K562 (cell line): Measurements from ENCODE around the gene TARBP2. TPM values are rescaled to one million over a fixed set of nuclear protein-coding genes. Genes with fewer than 3 reads are reported as not detected.

ENCODE experiments used
- ARID1B ChIP-seq: fragments of 450-650 bp; IDR thresholded peaks from 2 replicates; pipeline ENCODE4 v1.6.1; 2016; ENCODE audit warnings: antibody characterized with exemption, mild to moderate bottlenecking, inconsistent platforms
- ATF3 ChIP-seq, 2 experiments: fragments of 450-650 bp in 1 of 2; sonication (generic) in 1 of 2; formaldehyde crosslinking in 1 of 2; IDR thresholded peaks in 1 of 2; conservative IDR thresholded peaks in 1 of 2; 2 replicates each; pipeline versions ENCODE4 v1.6.1 to v1.8.1; 2016 to 2023; ENCODE audit warnings: mild to moderate bottlenecking in 2 of 2, moderate library complexity in 2 of 2, inconsistent platforms in 1 of 2, missing genetic modification reagents in 1 of 2
- JUN ChIP-seq, 2 experiments: sonication (generic) in 1 of 2; formaldehyde crosslinking in 1 of 2; IDR thresholded peaks; 2 replicates each; pipeline versions ENCODE4 v1.6.1 to v1.8.0; 2012 to 2022; ENCODE audit warnings: borderline replicate concordance in 2 of 2, mild to moderate bottlenecking in 2 of 2, improper control_type of control experiment in 1 of 2, low read depth in 1 of 2, low read length in 1 of 2, missing genetic modification reagents in 1 of 2
- LARP7 ChIP-seq: fragments of 450-650 bp; IDR thresholded peaks from 2 replicates; pipeline ENCODE4 v1.6.1; 2016
- MAZ ChIP-seq, 2 experiments: fragments of 450-650 bp in 1 of 2; sonication (generic) in 1 of 2; formaldehyde crosslinking; IDR thresholded peaks in 1 of 2; conservative IDR thresholded peaks in 1 of 2; 2 replicates each; pipeline versions ENCODE4 v1.4.0 to v1.5.0; 2020; ENCODE audit warnings: mild to moderate bottlenecking in 1 of 2, missing genetic modification reagents in 1 of 2
- MTF1 ChIP-seq: fragments of 250-450 bp; sonication (Bioruptor Pico); IDR thresholded peaks from 2 replicates; pipeline ENCODE4 v1.9.0; 2021; ENCODE audit warnings: moderate library complexity, mild to moderate bottlenecking, inconsistent platforms, borderline replicate concordance
- MXI1 ChIP-seq: IDR thresholded peaks from 2 replicates; pipeline ENCODE4 v1.6.1; 2011; ENCODE audit warnings: low read depth, mild to moderate bottlenecking, improper control_type of control experiment, low read length
- MYC ChIP-seq, 2 experiments: fragments of 250-450 bp in 1 of 2; sonication (Bioruptor Pico) in 1 of 2; IDR thresholded peaks; 2 replicates each; pipeline versions ENCODE4 v1.5.1 to v1.6.1; 2012 to 2021; ENCODE audit warnings: low read depth in 2 of 2, borderline replicate concordance in 1 of 2, improper control_type of control experiment in 1 of 2, low read length in 1 of 2, mild to moderate bottlenecking in 1 of 2, moderate library complexity in 1 of 2
- PHF8 ChIP-seq: fragments of 200-600 bp; sonication (generic); IDR thresholded peaks from 2 replicates; pipeline ENCODE4 v1.6.1; 2012; ENCODE audit warnings: mixed run types, mild to moderate bottlenecking, inconsistent platforms, low read length, moderate library complexity, borderline replicate concordance
- POLR2AphosphoS5 ChIP-seq: IDR thresholded peaks from 2 replicates; pipeline ENCODE4 v1.6.1; 2011; ENCODE audit warnings: mild to moderate bottlenecking, low read depth, low read length, moderate library complexity; ENCODE audit not compliant: control insufficient read depth, insufficient read depth
- POU5F1 ChIP-seq: fragments of 150-350 bp; IDR thresholded peaks from 2 replicates; pipeline ENCODE4 v1.6.1; 2014; ENCODE audit warnings: borderline replicate concordance, low read length, low read depth, mild to moderate bottlenecking; ENCODE audit not compliant: partially characterized antibody
- SUPT5H ChIP-seq: fragments of 450-650 bp; IDR thresholded peaks from 2 replicates; pipeline ENCODE4 v1.6.1; 2016
- TBL1XR1 ChIP-seq, 2 experiments: IDR thresholded peaks; 2 replicates each; pipeline ENCODE4 v1.6.1; 2012; ENCODE audit warnings: improper control_type of control experiment in 2 of 2, low read length in 2 of 2, mild to moderate bottlenecking in 1 of 2
- TBP ChIP-seq: optimal IDR thresholded peaks from 2 replicates; pipeline ENCODE3; 2011; ENCODE audit warnings: low read depth, low read length, improper control_type of control experiment
- TCF7L2 ChIP-seq: fragments of 150-350 bp; IDR thresholded peaks from 2 replicates; pipeline ENCODE4 v1.6.1; 2016; ENCODE audit warnings: low read depth, mild to moderate bottlenecking, low read length, moderate library complexity
- USF2 ChIP-seq: sonication (generic); formaldehyde crosslinking; IDR thresholded peaks from 2 replicates; pipeline ENCODE4 v1.5.0; 2020; ENCODE audit warnings: missing genetic modification reagents
- XRCC3 ChIP-seq: fragments of 450-650 bp; IDR thresholded peaks from 2 replicates; pipeline ENCODE4 v1.6.1; 2017; ENCODE audit warnings: mild to moderate bottlenecking, moderate library complexity
- ZEB2 ChIP-seq: fragments of 450-650 bp; IDR thresholded peaks from 2 replicates; pipeline ENCODE4 v1.6.1; 2016
- ZNF184 ChIP-seq: sonication (generic); formaldehyde crosslinking; IDR thresholded peaks from 2 replicates; pipeline ENCODE4 v1.5.0; 2020; ENCODE audit warnings: missing genetic modification reagents
- ZNF274 ChIP-seq: IDR thresholded peaks from 2 replicates; pipeline ENCODE4 v1.6.1; 2011; ENCODE audit warnings: low read depth, mild to moderate bottlenecking, low read length, moderate library complexity, borderline replicate concordance
- ZNF384 ChIP-seq: IDR thresholded peaks from 2 replicates; pipeline ENCODE4 v1.6.1; 2012; ENCODE audit warnings: low read depth, low read length, improper control_type of control experiment
- ZNF408 ChIP-seq: fragments of 250-450 bp; sonication (Bioruptor Pico); IDR thresholded peaks from 2 replicates; pipeline ENCODE4 v1.4.0; 2020; ENCODE audit warnings: low read depth, mild to moderate bottlenecking, moderate library complexity
- polyA plus RNA-seq, 8 experiments: library from polyadenylated mRNA; depleted of rRNA in 4 of 8; stranded (reverse) in 5 of 8; unstranded in 3 of 8; fragments of >200 nt; fragmentation: Nextera tagmentation in 2 of 8; fragmentation: Illumina TruSeq in 1 of 8; extraction: Ambion mirVana in 2 of 8; extraction: Trizol in 1 of 8; gene quantifications; 2 replicates each; pipeline versions ENCODE4 v1.2.1 to v1.2.3, GENCODE V29; 2011 to 2014; ENCODE audit warnings: inconsistent platforms in 1 of 8, missing spikeins in 1 of 8
- total RNA-seq, 7 experiments: library from RNA; depleted of rRNA in 6 of 7; stranded (reverse); fragments of >200 nt in 6 of 7; fragmentation: Illumina TruSeq in 2 of 7; extraction: Trizol in 2 of 7; gene quantifications; 2 replicates each; pipeline versions ENCODE4 v1.2.1 to v1.2.3, GENCODE V29; 2011 to 2021; ENCODE audit warnings: low replicate concordance in 1 of 7
- TF ChIP-seq, protein P1 (sequence below): fragments of 450-650 bp; formaldehyde crosslinking; IDR thresholded peaks from 2 replicates; pipeline ENCODE4 v1.4.0; 2022; ENCODE audit warnings: missing genetic modification characterization

The TARBP2 gene
- total and polyA plus RNA-seq, 9 of the 15 experiments (the other 6 are each of a cell fraction or from before 2014, with no cell fraction given): 5.6 to 69.0 (median 44.6) TPM

DNA sequence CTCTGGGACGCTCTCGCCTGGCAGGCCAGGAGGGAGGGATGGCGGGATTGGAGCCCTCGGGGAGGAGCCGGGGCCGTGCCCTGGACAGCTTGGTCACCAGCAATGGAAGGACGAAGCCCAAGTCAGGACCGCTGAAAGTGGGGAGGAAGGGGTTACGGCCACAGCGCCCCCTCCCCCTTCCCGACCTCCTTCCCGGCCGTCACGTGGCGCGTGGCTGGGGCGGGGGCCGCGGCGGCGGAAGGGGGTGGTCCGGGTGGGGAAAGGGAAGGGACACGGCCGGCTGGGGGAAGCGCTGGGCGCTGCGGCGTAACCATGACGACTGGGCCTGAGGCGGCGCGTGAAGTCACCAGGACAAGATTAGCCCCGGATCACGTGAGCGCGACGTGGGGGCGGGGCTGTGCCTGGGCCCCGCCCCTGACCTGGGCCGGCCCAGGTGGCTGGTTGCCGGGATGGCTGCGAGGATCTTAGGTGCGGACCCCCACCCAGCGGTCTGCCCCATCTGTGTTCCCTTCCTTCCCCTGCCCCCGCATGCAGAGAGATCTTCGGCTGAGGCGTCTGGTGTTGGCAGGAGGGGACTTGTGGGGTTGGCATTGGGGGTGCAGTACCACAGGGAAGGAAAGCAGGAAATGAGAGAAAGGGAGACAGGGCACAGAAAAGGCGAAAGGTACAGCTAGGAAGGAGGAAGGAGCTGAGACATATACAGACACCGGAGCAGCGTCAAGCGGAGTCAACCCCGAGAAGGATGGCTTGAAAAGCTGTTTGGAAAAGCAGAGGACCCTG, 8.1 kb upstream of the TARBP2 start (continued):
- TF ChIP-seq, protein P1, sequence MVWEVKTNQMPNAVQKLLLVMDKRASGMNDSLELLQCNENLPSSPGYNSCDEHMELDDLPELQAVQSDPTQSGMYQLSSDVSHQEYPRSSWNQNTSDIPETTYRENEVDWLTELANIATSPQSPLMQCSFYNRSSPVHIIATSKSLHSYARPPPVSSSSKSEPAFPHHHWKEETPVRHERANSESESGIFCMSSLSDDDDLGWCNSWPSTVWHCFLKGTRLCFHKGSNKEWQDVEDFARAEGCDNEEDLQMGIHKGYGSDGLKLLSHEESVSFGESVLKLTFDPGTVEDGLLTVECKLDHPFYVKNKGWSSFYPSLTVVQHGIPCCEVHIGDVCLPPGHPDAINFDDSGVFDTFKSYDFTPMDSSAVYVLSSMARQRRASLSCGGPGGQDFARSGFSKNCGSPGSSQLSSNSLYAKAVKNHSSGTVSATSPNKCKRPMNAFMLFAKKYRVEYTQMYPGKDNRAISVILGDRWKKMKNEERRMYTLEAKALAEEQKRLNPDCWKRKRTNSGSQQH: no peak
- TF ChIP-seq POU5F1 (no peak), MTF1 (CRISPR knock-in tag) (no peak), JUN (IDR thresholded peaks at IDR 0.05; ENCODE audit: borderline replicate concordance, low read depth, low read length) (peak; percentile 78), JUN (CRISPR knock-in tag; IDR thresholded peaks at IDR 0.05; ENCODE audit: borderline replicate concordance) (peak; percentile 58; the same call in 1 of the 2 replicates), ZNF408 (no peak), PHF8 (peak; percentile 67; the same call in 1 of the 2 replicates), ZNF274 (no peak), ATF3 (IDR thresholded peaks at IDR 0.05) (peak; percentile 72), ATF3 (CRISPR knock-in tag; conservative IDR thresholded peaks at IDR 0.05) (no peak), MAZ (CRISPR knock-in tag; conservative IDR thresholded peaks at IDR 0.05 in 1 of 2, IDR thresholded peaks at IDR 0.05 in 1 of 2) (peak in 1 of 2 experiments; percentile 29; a peak in 1 of 4 replicates), LARP7 (peak; percentile 13; the same call in 1 of the 2 replicates), ARID1B (no peak), USF2 (CRISPR knock-in tag) (peak; percentile 96), XRCC3 (no peak), TCF7L2 (no peak), TBP (peak; percentile 50), ZEB2 (peak; percentile 52; the same call in 1 of the 2 replicates), ZNF184 (CRISPR knock-in tag) (no peak), SUPT5H (peak; percentile 65), MXI1 (peak; percentile 91), TBL1XR1 (IDR thresholded peaks at IDR 0.05; ENCODE audit: low read length in 2 of 2) (no peak), POLR2AphosphoS5 (peak; percentile 48; the same call in 1 of the 2 replicates), MYC (IDR thresholded peaks at IDR 0.05; ENCODE audit: low read depth, low read length) (peak; percentile 46), MYC (CRISPR knock-in tag; IDR thresholded peaks at IDR 0.05; ENCODE audit: borderline replicate concordance, low read depth) (no peak), ZNF384 (no peak)
